ENCODE data around the gene RUNDC3A. TPM values are rescaled to one million over a fixed set of nuclear protein-coding genes. Genes with fewer than 3 reads are reported as not detected.
"Not testable (repeated sequence)": the region's sequence is repeated elsewhere in the genome, so short reads cannot be mapped to it uniquely, and the experiment has no call there.

Gene RUNDC3A
- total RNA-seq, 1 donor from 2014 or later, result 2.0 TPM

GRCh38 chr17:44327715-44328449 is 19.5 kb downstream of the RUNDC3A start:
- H3K79me2 ChIP-seq (ENCODE audit: insufficient read depth, low read length), result peaks cover 14% of the 10 kb centered on the region
- no peak overlapping the region for H2AFZ ChIP-seq (ENCODE audit: low read depth, low read length)
- no peaks in the 10 kb centered on the region for H3K9me3 ChIP-seq (ENCODE audit: insufficient read depth, low read depth, low read length)
- no peak overlapping the region for H3K4me2 ChIP-seq (ENCODE audit: low read length)
- no peak overlapping the region for H3K9ac ChIP-seq (ENCODE audit: low read length)
- peaks cover 5% of the 10 kb centered on the region for H3K27me3 Mint-ChIP-seq (ENCODE audit: low read depth, unreplicated experiment)
- no peaks in the 10 kb centered on the region for H3K27me3 ChIP-seq (ENCODE audit: insufficient read depth, low read length)
- no peak for TF ChIP-seq EZH2 (IDR thresholded peaks at IDR 0.05; ENCODE audit: insufficient read depth, low read length)
- no peak for TF ChIP-seq CTCF (IDR thresholded peaks at IDR 0.05; ENCODE audit: insufficient read depth, low read depth, low read length)
- no peak for FAIRE-seq
- H3K27ac Mint-ChIP-seq (ENCODE audit: unreplicated experiment), result no peak overlapping the region
- H3K36me3 ChIP-seq (ENCODE audit: insufficient read depth, low read length), result no peaks in the 10 kb centered on the region
- no peaks in the 10 kb centered on the region for H3K9me3 Mint-ChIP-seq (ENCODE audit: unreplicated experiment)
- H3K36me3 Mint-ChIP-seq (ENCODE audit: low read depth, unreplicated experiment), result no peaks in the 10 kb centered on the region
- peak overlapping the region; percentile 27 for H3K4me3 Mint-ChIP-seq (ENCODE audit: unreplicated experiment)
- H3K27ac ChIP-seq (ENCODE audit: low read depth, low read length), result no peak overlapping the region
- no peak overlapping the region for H3K4me3 ChIP-seq (ENCODE audit: insufficient read depth, low read depth, low read length)
- peaks cover 10% of the 10 kb centered on the region for H3K4me1 ChIP-seq (ENCODE audit: insufficient read depth, low read length)
- H3K4me1 Mint-ChIP-seq (ENCODE audit: low read depth, unreplicated experiment), result peaks cover 2% of the 10 kb centered on the region
- no peak for DNase-seq (ENCODE audit: low read depth)
- H4K20me1 ChIP-seq (ENCODE audit: insufficient read depth, low read length), result no peaks in the 10 kb centered on the region

GRCh38 chr17:44329516-44329915 is 21.1 kb downstream of the RUNDC3A start:
- H3K27ac ChIP-seq (ENCODE audit: low read depth, low read length); H3K4me3 Mint-ChIP-seq (ENCODE audit: unreplicated experiment); H3K4me3 ChIP-seq (ENCODE audit: insufficient read depth, low read depth, low read length); H3K9ac ChIP-seq (ENCODE audit: low read length); H3K4me1 Mint-ChIP-seq (ENCODE audit: low read depth, unreplicated experiment); FAIRE-seq; H3K27me3 Mint-ChIP-seq (ENCODE audit: low read depth, unreplicated experiment); H3K9me3 Mint-ChIP-seq (ENCODE audit: unreplicated experiment); H3K27ac Mint-ChIP-seq (ENCODE audit: unreplicated experiment); DNase-seq (ENCODE audit: low read depth); H3K4me2 ChIP-seq (ENCODE audit: low read length); H3K27me3 ChIP-seq (ENCODE audit: insufficient read depth, low read length); H3K36me3 ChIP-seq (ENCODE audit: insufficient read depth, low read length); H3K9me3 ChIP-seq (ENCODE audit: insufficient read depth, low read depth, low read length); H3K79me2 ChIP-seq (ENCODE audit: insufficient read depth, low read length); H3K36me3 Mint-ChIP-seq (ENCODE audit: low read depth, unreplicated experiment); H3K4me1 ChIP-seq (ENCODE audit: insufficient read depth, low read length); H2AFZ ChIP-seq (ENCODE audit: low read depth, low read length); H4K20me1 ChIP-seq (ENCODE audit: insufficient read depth, low read length): not testable (repeated sequence)

- not testable (repeated sequence) for H3K27ac ChIP-seq (ENCODE audit: low read depth, low read length); H4K20me1 ChIP-seq (ENCODE audit: insufficient read depth, low read length); H2AFZ ChIP-seq (ENCODE audit: low read depth, low read length); H3K9me3 Mint-ChIP-seq (ENCODE audit: unreplicated experiment); H3K4me3 ChIP-seq (ENCODE audit: insufficient read depth, low read depth, low read length); H3K4me1 Mint-ChIP-seq (ENCODE audit: low read depth, unreplicated experiment); H3K9me3 ChIP-seq (ENCODE audit: insufficient read depth, low read depth, low read length); H3K9ac ChIP-seq (ENCODE audit: low read length); H3K36me3 Mint-ChIP-seq (ENCODE audit: low read depth, unreplicated experiment); H3K27ac Mint-ChIP-seq (ENCODE audit: unreplicated experiment); H3K27me3 ChIP-seq (ENCODE audit: insufficient read depth, low read length); H3K27me3 Mint-ChIP-seq (ENCODE audit: low read depth, unreplicated experiment); H3K4me3 Mint-ChIP-seq (ENCODE audit: unreplicated experiment); H3K4me1 ChIP-seq (ENCODE audit: insufficient read depth, low read length); H3K79me2 ChIP-seq (ENCODE audit: insufficient read depth, low read length); H3K4me2 ChIP-seq (ENCODE audit: low read length); FAIRE-seq; H3K36me3 ChIP-seq (ENCODE audit: insufficient read depth, low read length); DNase-seq (ENCODE audit: low read depth)
Observed at GRCh38 chr17:44330263-44330662, 21.9 kb downstream of the RUNDC3A start.

All from astrocyte (in vitro differentiated cells and primary cell).